Measurements from ENCODE around the gene CNN1. TPM values are rescaled to one million over a fixed set of nuclear protein-coding genes. Genes with fewer than 3 reads are reported as not detected.

The CNN1 gene
- 11.7 and 13.4 TPM in 2 replicates for total RNA-seq

DNA sequence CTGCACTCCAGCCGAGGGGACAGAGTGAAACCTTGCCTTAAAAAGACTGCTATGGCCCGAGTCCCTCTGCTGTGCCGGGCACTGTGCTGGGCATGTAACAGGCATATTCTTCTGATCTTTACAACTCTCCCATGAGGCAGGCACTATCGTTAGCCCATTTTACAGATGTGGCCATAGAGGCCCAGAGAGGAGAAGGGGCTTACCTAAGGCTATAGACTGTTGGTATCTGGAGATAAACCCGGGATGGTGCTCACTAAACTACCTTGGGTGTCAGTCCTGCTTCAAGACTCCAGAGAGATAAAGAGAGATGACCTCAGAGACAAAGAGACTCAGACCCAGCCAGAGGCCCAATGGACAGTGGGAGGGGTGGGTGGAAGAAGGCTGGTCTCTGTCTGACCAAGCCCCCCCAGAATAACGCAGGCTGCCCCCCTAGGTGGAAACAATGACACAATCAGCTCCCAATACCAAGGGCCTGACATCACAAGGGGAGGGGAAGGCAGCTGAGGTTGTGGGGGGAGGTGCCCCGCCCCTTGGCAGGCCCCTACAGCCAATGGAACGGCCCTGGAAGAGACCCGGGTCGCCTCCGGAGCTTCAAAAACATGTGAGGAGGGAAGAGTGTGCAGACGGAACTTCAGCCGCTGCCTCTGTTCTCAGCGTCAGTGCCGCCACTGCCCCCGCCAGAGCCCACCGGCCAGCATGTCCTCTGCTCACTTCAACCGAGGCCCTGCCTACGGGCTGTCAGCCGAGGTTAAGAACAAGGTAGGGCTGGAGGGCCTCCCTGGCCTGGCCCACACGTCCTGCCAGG, at the start of gene CNN1:
Gene CNN1 (plus strand): TSS at position 620 of the 805 bp plus-strand sequence. CDS start 77 bp downstream, at position 697.
- no peak for DNase-seq (ENCODE audit: extremely low read depth, low read depth, low spot score)

GRCh38 chr19:11489378-11489777, 49.3 kb upstream of the CNN1 start:
- DNase-seq (ENCODE audit: extremely low read depth, low read depth, low spot score), result no peak

DNA sequence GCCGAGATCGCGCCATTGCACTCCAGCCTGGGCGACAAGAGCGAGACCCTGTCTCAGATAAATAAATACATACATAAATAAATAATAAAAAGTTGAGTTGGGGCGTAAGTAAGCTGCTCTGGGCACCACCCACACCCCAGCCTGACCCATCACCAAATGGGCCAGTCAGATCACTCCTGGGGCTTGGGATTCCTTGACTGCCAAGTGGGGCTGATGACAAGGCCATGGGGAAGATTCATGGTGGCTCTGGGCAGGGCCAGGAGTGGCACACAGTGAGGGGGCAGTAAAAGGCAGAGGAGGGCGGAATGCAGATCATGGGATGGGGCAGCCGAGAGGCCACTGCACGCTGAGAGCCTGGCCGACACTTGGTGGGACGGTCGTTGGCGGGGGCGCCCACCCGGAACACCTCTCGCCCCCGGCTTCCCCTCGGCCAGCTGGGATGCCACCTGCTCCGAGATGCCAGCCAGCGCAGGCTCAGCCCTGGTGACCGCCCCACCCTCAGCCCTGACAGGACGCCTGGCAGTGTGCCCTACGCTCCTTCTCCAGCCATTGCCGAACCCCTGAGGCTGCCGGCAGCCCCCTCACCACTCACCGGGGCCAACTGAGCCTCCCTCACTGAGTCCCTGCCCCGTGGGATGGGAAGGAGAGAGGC, 43.9 kb upstream of the CNN1 start:
- no peak for DNase-seq (ENCODE audit: extremely low read depth, low read depth, low spot score)

GRCh38 chr19:11495481-11495880, 43.2 kb upstream of the CNN1 start:
- no peak for DNase-seq (ENCODE audit: extremely low read depth, low read depth, low spot score)

DNA sequence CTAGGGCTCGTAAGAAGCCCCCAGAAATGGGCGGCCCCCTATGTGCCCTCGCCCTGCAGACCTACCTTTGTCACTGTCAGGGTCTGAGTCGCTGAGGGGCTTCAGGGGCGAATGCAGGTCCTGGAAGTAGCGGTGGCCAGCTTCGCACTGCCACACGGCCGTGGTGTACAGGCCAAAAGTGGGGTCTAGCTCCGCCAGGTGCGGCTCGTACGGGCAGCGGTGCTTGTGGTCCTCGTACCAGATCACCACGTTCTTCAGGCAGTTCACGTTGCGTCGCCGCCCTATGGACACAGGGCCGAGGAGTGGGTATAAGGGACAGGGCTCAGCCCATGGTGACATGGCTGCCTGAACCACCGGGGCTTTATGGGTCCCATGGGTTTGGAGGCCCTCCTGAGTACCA, 42.8 kb upstream of the CNN1 start:
- DNase-seq (ENCODE audit: extremely low read depth, low read depth, low spot score), result no peak

DNA sequence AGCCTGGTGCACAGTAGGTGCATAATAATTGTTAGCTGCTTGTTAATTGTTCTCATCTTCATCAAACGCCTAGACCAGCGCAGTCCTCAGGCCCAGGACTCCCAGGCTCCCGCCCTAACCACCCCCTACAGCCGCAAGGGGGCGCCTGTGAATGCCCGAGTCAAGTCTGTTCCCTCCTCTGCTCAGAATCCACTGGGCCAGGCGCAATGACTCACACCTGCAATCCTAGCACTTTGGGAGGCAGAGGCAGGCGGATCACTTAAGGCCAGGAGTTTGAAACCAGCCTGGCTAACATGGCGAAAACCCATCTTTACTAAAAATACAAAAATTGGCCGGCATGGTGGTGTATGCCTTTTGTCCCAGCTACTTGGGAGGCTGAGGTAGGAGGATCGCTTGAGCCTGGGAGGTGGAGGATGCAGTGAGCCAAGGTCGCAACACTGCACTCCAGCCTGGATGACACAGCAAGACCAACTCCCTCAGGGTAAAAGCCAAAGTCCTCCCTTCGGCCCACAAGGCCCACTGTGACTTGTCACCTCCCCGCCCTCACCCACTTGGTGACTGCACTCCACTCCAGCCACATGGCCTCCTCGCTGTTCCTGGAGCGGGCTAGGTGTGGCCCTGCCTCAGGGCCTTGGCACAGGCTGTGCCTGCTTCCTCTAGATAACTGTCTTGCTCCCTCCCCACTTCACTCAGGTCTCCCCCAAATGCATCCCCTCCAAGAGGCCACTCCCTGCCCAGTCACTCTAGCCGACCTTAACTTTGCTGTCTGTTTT, 42.1 kb upstream of the CNN1 start:
- DNase-seq (ENCODE audit: extremely low read depth, low read depth, low spot score), result peak; percentile 25

GRCh38 chr19:11499220-11499726, 39.4 kb upstream of the CNN1 start:
- DNase-seq (ENCODE audit: extremely low read depth, low read depth, low spot score), result no peak

DNA sequence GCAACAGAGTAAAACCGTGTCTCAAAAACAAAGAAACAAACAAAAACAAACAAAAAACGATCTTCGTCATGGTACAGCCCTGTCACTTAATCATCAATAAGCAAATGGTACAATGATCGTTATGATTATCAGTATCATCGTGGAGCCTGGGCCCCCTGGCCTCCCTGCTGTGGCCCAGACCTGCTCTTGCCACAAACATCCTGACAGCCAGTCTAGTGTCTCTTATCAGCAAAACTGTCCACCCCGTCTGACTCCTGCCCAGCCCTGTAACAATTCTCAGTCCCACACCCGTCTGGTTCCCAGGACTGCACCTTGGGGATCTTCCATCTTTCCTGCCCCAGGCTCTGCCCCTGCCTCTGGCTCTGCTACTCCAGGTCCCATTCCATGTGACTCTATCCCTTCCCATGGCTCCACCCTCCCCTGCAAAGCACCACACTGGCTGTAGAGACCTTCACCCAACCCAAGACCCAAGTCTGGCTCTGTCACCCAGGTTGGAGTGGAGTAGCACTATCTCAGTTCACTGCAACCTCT, 38.7 kb upstream of the CNN1 start:
- no peak for DNase-seq (ENCODE audit: extremely low read depth, low read depth, low spot score)

GRCh38 chr19:11504502-11505031, 34.1 kb upstream of the CNN1 start:
- DNase-seq (ENCODE audit: extremely low read depth, low read depth, low spot score), result no peak

DNA sequence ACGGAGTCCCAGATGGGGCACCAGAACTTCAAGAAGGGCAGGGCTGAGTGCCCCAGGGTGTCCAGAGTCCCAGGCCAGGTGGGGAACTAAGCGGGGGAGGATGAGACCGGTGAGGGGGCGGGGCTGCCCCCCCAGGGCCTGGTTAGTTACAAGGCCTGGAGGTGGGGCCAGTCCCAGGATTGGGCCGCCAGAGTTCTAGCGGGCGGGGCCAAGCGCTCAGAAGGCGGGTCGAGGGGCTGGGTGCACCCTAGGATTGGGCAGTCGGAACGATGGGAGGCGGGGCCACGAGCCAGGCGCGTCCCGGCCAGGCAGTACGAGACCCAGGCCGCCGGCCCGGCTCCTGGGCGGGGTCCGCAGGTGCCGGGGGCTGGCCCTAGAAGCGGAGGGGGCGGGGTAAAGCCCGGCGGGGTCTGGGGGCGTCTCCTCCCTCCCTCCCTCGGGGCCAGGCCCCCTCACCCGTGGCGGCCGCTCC, 33.6 kb upstream of the CNN1 start:
- DNase-seq (ENCODE audit: extremely low read depth, low read depth, low spot score), result no peak

GRCh38 chr19:11505504-11506100, 33.0 kb upstream of the CNN1 start, which contains the start of gene ZNF653:
ZNF653 (minus strand) TSS chr19:11505839; CDS start chr19:11505786, 53 bp downstream.
- DNase-seq (ENCODE audit: extremely low read depth, low read depth, low spot score), result no peak

DNA sequence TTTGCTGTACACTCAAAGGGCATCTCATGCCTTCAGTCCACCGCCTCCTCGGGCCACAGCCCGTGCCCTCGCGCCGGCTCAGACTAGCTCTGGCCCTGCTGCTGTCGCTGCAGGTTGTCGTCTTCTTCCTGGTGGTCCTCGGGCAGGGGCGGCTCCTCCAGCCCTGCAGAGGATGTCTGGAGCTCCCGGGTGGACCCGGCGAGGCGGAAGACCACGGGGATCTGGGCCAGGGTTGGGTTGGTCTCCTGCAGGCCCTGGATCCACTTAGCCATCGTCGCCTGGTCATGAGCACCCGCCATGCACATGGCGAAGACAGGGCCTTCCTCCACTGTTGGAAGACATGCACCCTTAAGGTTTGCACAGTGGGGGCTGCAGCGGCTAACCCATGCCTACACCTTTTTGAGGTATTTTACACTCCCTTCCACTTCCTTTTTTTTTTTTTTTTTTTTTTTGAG, 32.5 kb upstream of the CNN1 start:
- DNase-seq (ENCODE audit: extremely low read depth, low read depth, low spot score), result no peak

- no peak for DNase-seq (ENCODE audit: extremely low read depth, low read depth, low spot score)
Observed at GRCh38 chr19:11506967-11507366, 31.7 kb upstream of the CNN1 start.

DNA sequence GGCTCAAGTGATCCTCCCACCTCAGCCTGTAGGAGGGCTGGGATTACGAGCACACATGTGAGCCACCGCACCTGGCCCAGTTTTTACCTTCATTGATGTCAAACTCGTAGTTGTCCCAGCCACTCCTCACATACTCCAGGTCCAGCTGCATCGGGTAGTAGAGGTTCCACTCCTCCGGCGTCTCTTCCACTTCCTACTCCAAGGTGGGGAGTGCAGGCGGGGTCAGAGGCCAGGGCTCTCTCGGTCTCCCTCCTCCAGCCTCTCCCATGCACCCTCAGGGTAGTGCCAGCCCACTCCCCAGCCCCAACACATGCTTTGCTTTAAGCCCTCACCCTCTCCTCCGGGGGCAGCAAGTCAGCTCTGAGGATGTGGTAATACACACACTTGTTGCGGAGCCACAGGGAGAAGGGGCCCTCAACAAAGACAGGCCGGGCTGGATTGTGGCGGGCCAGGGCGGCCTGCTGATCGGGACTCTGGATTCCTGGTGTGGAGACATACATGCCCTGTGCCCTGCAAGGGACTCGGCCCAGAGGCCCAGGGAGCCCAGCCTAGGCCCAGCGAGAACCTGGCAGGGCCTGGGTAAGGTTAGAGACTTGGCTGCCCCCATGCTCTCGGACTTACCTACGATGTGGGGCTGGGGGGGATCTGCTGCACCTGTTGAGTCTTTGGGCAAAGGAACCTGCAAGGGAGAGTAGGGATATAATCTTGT, 31.1 kb upstream of the CNN1 start:
- no peak for DNase-seq (ENCODE audit: extremely low read depth, low read depth, low spot score)

DNA sequence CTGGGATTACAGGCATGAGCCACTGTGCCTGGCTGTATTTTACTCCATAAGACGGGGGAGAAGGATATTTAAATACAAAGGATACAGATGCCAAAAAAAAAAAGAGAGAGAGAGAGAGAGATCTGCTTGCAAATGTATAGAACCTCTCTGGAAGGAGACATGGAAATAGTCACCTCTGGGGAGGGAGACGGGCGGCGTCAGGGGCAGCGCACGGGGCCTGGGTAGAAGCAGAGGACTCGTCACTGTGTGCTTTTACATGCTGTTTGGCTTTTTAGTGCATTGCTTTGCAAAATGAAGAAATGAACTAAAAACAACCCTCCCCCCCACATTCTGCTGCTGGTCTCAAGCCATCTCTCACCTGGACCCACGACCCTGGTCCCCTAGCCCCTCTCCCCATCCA, 28.2 kb upstream of the CNN1 start:
- no peak for DNase-seq (ENCODE audit: extremely low read depth, low read depth, low spot score)

GRCh38 chr19:11513946-11514345, 24.7 kb upstream of the CNN1 start:
- DNase-seq (ENCODE audit: extremely low read depth, low read depth, low spot score), result no peak

DNA sequence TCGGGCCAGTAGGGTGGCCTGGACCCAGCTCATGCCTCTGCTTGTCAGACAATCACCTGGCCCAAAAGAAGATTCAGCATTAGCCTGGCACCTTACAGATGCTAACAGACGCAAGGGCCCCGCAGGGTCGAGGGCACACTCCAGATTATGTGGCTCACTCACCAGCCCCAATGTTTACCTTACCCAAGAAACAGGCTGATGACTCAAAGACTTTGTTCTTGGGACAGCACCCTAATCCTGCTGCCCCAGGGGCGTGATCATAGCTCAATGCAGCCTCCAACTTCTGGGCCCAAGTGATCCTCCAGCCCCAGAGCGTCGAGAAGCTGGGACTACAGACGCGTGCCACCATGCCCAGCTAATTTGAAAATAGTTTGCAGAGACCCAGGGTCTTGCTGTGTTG, 19.5 kb upstream of the CNN1 start:
- no peak for DNase-seq (ENCODE audit: extremely low read depth, low read depth, low spot score)

- peak; percentile 87 for DNase-seq (ENCODE audit: extremely low read depth, low read depth, low spot score)
Observed at GRCh38 chr19:11528551-11529341, 9.9 kb upstream of the CNN1 start, which contains the start of gene ECSIT. ECSIT (minus strand) TSS chr19:11529134; CDS start chr19:11519170, 9,964 bp downstream.
